ENCODE data around the gene FADS1.

- TF ChIP-seq CREB5 (CRISPR knock-in tag; IDR thresholded peaks at IDR 0.05; ENCODE audit: low read depth) = no peak
- no peak for TF ChIP-seq OSR1 (CRISPR knock-in tag; IDR thresholded peaks at IDR 0.05)
Measured at GRCh38 chr11:61797263-61797944, 19.4 kb downstream of the FADS1 start.

Measured in SK-N-SH treated with all-trans-retinoic acid at 6 μM for 48 hours (cell line).